ENCODE data around the gene PRKAG2.
"Not testable (repeated sequence)": the region's sequence is repeated elsewhere in the genome, so short reads cannot be mapped to it uniquely, and the experiment has no call there.

The PRKAG2 gene

DNA sequence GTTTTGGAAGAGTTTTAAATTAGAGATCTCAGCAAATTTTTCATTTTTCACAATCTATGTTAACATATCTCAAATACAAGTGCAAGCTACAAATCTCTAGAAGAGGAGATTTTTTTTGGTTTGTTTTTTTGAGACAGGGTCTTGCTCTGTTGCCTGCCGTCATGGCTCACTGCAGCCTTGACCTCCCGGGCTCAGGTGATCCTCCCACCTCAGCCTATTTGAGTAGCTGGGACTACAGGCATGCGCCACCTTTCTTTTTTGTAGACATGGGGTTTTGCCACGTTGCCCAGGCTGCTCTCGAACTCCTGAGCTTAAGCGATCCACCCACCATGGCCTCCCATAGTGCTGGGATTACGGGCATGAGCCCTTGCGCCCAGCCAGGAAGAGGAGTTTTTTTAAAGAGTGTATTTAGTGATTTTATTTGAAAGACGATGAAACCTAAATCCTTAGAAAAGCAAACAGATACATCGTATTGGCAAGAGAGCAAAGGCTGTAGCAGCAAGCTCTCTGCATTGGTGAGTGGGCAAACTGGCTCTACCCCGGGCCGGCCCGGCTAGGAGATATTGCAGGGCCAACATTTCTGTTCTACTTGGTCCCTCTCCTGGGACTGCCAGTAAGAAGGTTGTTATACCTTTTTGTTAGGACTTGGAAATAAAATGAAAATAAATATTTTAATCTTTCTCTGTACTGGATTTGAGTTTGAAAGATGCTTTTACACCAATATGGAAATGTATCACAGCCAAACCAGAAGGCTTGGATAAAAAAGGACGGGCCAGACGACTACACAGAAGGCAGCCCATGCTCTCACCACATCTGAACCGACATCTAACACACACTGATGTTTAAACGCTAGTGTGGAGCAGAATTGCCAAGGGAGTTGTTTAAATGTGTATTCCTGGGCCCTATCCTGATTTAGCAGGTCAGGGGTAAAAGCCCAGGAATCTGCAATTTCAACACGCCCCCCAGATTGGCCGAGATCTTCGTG is 307.7 kb downstream of the PRKAG2 start:
- DNase-seq: no peak

DNA sequence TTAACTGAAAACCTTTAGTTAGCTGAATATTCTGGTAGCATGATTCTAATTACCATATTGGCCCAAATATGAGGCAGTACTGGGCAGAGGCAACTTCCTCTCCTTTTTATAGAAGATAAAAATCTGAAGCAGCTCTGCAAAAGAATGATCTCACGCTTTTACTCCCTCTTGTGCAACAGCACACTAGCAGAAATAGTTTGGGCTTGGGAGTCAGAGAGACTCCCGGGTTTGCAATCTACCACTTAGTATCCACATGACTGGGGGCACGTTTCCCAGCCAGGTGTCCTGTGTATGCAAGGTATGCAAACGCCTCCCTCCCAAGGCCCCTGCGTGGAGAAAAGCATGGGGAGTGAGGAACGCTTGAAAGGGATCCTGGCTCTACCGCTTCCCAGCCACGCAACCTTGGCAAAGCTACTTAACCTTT is 310.0 kb downstream of the PRKAG2 start:
- DNase-seq: no peak

DNA sequence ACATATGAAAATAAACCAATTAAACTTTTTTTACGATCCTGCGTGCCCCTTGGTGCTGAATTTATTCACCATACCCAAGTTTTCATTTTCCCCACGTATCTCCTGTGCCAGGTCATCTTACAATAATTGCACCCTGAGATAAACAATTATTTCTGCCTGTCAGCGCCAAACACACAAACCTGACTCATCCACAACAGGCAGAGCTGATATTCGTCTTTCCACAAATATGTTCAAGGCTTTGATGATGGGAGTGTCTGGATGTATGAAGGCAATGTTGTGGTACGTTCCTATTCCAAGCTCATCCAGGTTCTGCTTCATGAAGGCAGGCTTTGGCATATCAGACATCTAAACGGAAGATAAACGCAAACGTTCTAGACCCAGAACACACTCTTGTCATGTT is 311.4 kb downstream of the PRKAG2 start:
- DNase-seq: no peak

DNA sequence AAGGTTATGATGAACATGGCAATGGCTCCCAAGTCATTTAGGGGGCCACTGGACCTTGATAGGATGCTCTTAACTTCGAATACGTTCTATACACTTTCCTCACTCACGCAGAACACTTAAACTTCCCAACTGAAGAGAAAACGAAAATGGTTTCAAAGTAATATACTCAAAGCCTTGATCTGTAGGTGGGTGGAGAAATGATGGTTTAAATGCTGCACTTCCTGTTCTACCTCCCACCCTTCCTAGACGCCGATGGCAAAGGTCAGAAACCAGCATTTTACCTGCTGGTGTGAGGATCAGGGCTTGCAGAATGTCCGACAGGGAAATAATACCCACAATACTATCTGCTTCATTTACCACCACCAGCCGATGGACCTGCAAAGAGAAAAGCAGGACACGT is 316.7 kb downstream of the PRKAG2 start:
- no peak for DNase-seq

DNA sequence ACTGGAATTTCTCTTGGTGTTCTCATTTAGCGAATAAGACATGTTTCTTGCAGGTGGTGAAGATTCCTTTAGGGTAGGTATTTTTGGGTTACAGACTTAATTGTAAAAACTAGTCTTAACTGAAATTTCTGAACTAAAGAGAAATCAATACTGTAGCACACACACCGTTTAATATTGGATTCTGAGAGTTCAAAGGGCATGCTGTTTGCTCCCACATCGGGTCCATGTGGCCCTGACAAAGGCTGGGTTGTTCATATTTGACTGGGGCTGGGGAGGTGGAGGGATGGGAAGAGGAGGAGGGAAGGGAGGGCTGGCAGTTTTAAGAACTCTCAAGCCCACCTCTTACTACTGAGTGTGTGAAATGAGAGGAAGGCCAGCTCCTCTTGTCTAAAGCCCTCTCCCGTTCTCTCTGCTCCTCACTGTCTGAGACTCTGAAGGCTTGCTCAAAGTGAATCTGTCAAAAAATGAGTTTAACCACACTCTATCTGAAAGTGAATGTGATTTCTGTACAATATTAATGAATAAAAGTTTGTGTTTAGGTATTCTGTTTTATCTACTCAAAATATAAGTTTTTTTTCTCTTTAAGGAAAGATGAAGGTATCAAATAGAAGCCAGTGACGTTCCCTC is 317.2 kb downstream of the PRKAG2 start:
- no peak for DNase-seq

DNA sequence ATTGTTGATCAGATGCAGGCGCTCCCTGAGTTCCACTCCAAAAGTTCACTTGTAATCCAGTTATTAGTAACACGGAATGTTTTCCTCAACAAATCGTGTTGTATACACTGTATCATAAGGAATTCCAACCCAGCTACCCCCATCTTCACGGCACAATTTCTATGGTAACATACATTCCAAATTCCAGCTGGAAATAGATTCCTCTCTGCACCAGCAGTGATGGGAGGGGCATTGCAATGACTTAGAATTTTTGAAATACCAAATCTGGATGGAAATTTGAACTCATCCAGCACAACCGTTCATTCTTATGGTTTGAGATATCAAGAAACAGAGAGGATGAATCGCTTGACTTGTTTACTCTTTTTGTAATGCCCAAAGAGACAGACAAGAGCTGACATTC is 318.3 kb downstream of the PRKAG2 start:
- DNase-seq: no peak

DNA sequence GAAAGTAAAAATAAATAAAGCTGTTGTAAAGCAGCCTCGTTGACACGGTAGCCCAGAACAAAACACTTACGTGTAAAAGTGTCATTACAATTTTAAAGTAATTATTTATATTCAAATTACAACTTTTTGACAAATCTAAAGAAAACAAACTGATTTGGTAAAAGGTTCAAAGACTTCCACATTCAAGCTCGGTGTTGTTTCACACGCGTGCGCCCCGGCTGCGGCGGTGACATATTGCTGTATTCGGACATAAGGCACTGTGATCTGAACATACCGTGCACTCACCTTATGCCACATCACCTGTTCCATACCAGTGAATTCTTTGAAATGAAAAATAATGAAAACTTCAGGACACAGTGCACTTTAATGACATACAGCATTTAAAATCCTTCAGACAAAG is 320.3 kb downstream of the PRKAG2 start:
- no peak for DNase-seq

DNA sequence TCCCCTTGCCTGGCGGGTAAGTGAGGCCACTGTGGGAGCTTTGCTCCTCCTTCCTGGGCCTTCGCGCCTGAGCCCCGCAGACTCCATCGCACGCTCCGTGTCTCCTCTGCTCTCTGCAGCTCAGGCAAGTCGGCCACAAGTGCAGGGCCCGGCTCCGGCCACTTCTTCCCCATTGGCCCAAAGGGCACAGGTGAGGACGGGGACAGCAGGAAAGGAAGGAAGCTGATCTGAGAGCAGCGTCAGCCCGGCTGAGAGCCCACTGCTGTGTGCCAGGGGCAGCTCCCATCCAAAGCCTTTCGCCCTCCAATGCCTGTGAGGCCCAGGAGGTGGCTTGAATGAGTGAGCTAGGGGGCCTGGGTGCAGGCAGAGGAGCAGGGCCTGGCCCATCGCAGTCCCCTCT is 323.6 kb downstream of the PRKAG2 start:
- no peak for DNase-seq

DNA sequence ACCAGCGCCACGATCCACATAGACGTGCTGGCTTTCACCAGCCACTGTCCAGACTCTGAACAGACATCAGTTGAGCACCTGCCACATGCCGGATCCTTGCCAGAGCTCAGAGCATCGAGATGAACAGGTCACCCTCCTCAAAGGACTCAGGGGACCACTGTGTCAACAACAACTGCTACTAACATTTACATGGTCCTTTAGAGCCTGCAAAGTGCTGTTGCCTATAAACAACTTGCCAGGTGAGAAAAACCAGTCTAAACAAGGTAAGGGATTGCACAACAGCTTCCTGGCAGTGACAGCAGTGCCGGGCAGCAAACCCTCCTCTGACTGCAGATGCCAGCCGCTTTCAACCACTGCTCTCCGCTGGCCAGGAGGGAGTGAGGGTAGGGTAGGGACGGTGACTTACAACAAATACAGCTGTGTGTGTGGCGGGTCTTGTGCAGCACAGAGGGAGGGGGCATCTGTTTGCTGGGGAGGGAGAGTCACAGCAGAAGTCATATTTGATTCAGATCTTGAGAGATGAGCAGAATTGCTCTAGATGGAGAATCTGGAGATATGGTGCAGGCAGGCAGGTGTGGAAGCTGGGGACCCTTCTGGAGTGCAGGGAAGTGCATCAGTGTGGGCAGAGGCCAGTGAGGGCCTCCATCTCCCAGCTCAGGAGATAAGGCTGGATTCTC is 324.4 kb downstream of the PRKAG2 start:
- DNase-seq: peak; percentile 98

DNA sequence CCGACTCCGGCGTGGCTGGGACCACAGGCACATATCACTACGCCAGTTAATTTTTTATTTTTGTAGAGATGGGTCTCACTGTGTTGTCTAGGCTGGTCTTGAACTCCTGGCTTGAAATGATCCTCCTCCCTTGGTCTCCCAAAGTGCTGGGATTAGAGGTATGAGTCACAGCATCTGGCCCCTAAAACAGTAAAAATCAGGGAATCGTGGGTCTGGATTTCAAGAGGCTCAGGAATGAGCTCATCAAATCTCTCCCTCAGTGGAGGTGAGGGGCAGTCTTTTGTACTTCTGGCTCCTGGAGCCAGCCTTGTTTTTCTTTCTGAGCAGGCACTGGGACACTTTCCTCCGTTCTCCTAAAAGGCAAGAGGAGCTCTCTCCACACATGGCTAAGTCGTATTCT is 325.1 kb downstream of the PRKAG2 start:
- no peak for DNase-seq

DNA sequence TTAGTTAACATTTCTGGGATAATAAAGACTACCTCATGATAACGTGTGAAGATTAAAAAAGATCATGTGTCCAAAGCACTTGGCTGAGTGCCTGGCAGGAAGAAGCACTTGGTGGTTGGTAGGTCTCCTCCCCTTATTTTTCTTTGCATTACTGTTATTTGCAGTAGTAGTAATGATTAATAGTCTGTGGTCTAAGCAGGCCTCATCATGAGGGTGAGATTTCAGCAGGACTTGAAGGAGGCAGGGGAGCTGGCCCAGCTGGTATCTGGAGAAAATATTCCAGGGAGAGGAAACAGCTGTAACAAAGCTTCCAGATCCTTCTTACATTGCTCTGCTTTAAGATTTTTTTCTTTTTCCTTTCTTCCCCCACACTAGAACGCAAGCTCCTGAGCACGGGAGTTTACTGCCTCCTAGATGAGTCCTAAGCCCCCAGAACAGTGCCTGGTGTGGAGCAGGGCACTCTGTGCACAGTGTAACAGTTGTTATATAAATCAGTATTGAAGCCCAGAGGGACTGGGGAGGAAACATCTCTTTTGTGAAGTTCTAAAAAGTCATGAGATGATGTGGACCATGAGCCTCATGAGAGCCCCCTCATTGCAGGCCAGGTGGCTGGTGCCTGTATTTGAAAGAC is 326.1 kb downstream of the PRKAG2 start:
- DNase-seq: peak; percentile 60

DNA sequence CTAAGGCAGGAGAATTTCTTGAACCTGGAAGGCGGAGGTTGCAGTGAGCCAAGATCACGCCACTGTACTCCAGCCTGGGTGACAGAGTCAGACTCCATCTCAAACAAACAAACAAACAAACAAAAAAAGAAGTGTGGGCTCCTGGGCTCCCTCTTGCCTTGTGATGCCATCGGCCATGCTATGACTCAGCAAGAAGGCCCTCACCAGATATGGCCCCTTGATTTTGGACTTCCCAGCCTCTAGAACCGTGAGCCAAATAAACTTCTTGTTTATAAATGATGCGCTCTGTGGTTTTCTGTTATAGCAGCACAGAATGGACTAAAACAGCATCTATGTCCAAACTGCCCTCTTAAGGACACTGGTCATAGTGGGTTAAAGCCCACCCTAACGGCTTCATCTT is 327.3 kb downstream of the PRKAG2 start:
- DNase-seq: no peak

DNA sequence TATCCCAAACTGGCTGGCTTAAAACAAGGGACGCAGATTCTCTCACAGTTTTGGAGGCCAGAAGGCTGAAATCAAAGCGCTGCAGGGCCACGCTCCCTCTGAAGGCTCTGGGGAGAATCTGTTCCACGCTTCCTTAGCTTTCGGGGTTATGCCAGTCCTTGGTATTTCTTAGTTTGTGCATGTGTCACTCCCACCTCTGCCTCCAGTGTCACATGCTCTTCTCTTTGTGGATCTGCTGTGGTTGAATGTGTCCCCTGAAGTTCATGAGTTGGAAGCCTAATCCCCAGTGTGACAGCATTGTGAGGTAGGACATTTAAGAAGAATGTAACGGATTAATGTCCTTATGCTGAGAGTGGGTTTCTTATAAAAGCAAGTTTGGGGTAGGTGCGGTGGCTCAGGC is 327.8 kb downstream of the PRKAG2 start:
- DNase-seq: no peak

DNA sequence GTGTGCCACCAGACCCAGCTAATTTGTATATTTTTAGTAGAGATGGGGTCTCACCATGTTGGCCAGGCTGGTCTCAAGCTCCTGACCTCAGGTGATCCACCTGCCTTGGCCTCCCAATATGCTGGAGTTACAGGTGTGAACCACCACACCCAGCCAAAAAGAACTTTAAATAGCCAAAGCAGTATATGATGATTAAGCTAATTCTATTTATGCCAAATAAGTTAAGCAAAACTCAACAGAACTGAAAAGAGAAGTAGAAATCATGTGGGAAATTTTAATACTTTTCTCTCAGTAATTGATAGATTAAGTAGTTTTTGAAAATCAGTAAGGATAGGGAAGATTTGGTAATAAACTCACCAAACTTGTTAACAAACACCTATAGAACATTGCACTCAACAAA is 332.7 kb downstream of the PRKAG2 start:
- DNase-seq: no peak

DNA sequence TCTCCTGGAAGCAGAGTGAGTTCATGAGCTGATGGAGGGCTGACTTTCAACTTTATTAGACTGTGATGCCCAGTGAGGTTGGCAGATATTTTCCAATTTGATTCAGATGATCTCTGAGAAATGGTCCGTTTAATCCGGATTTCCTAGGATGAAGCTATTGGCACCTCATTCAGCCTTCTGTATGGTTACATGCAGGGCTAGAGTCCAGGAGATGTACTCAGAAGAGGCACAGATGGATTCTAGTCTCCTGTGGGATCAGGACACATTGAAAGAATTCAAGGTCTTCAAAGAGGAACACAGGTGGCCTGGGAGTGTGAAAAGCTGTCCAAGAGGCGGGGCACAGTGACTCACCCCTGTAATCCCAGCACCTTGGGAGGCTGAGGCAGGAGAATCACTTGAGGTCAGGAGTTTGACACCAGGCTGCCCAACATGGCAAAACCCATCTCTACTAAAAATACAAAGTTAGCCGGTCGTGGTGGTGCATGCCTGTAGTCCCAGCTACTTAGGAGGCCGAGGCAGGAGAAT is 334.2 kb downstream of the PRKAG2 start:
- DNase-seq: no peak

DNA sequence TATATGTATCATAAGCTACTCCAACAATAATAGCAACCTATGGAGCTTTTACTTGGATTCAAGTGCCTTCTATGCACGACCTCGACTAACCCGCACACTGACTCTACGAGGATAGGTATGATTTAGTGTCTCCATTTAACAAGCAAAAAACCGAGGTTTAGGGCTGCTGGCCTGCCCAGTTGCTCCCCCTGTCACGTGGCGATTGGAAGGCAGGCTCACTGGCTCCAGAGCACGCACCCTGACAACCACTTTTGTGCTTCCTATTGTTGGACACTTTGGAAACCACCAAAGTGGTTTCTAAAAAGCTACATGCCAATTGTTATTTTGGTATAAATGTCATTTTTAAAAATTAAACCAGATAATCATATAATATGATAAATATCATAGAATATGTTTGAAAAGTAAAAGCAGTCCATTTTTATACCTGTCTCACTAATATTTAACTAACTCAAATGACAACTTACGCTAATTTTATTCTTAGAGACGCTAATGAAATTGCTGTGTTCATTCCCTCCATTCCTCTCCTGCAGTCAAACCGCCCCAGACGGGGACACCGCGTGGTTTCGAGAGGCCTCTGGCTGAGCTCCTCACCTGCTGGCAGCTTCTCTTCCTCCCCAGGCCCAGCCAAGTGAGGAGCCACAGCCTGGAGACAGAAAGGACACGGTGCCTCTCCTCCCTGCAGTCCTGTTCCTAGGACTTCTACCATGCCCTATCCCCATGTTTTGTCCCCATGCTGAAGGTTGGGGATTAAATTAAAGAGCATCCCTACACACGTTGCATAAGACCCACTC is 335.0 kb downstream of the PRKAG2 start:
- DNase-seq: no peak

DNA sequence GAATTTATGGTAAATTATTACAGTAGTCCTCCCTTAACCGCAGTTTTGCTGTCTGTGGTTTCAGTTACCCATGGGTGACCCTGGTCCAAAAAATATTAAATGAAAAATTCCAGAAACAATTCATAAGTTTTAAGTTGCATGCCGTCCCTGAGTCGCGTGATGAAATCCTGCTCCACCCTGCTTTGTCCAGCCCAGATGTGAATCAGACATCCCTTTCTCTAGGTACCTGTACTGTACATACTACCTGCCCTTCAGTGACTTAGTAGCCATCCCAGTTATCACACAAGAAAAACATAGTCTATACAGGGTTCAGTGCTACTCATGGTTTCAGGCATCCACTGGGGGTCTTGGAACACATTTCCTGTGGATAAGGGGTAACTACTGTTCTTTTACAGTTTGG is 336.8 kb downstream of the PRKAG2 start:
- DNase-seq: no peak

DNA sequence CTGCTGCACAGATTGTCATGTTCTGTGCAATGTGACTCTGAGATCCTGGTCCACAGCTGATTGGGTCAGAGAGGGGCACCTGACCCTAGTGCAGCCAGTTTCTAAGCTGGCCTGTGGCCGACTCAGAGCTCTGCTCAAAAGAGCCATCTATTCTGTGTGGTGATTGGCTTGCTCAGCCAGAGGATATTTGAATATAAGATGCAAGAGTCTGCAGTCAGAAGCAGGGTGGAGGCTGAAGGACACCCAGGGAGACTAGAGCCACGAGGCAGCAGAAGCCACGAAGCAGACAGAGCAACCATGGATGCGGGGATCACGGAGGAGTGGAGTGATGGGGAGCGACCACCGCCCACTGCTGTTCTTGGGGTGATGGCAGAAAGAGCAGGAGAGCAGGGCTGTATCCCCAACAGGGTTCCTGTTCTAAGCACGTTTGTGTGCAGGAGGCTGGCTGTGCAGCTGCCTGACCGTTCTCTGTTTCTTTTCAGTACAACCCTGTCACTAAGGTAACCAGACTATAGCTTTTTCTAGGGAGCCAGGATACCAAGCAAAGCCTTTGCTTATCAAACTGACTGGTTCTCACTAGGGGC is 337.7 kb downstream of the PRKAG2 start:
- DNase-seq: peak; percentile 53

DNA sequence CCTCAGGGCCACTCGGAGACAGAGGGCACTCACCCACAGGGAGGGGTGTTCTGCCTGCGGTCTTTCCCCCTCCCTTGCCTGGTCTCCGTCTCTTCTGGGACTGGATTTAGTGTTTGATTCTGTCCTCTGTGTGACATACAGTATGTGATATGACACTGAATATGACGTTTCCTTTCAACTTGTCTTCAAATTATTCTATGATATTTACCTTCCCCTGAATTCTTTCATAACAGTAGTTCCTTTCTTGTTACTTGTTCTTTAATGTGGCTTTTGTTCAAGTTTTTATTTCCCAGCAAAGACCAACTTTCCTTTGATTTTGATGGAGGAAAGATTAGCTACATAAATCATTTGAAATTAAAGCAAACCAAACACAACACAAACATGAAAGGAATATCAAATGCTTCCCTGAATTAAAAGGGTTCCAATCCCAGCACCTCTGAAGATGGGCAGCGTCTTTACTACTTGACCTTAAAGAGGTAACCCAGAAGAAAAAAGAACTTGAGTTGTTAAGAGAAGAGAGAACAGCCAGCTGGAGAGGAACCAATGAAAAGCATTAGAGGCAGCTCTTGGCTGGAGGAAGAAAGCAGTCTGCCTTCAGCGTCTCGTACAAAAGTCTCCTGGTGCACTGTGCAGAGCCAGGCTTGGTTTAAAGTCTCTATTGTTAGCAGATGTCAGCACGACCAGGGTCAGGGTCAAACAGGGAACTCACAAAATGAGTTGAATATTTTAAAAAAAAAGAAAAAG is 338.9 kb downstream of the PRKAG2 start:
- DNase-seq: no peak

DNA sequence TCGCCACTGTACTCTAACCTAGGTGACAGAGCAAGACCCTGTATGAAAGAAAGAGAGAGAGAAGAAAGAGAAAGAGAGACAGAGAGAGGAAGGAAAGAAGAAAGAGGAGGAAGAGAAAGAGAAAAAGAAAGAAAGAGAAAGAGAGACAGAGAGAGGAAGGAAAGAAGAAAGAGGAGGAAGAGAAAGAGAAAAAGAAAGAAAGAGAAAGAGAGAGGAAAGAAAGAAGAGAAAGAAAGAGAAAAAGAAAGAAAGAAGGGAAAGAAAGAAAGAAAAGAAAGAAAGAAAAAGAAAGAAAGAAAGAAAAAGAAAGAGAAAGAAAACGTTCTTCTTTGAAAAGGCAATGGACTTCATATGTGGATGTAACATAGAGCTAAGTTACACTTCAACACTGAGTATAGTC is 340.7 kb downstream of the PRKAG2 start:
- not testable (repeated sequence) for DNase-seq

DNA sequence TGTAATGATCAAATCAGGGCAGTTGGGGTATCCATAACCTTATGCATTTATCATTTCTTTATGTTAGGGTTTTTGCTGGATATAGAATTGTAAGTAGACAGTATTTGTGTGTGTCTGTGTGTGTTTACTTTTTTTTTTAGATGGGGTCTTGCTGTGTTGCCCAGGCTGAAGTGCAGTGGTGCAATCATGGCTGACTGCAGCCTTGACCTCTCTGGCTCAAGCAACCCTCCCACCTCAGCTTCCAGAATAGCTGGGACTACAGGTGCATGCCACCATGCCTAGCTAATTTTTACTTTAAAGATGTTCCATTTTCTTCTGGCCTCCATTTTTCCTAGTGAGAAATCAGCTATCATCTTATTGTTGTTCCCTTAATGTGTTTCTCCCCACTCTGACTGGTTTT is 347.1 kb downstream of the PRKAG2 start:
- no peak for DNase-seq
